Stimulated activated effector memory CD8-positive, alpha-beta T cell treated with anti-CD3 and anti-CD28 coated beads, Interleukin-12 subunit alpha, Interleukin-12 subunit beta, amount 100 ng/mL, for 72 hours (primary cell): Measurements from ENCODE around the gene LRRD1.
"Not testable (repeated sequence)": the region's sequence is repeated elsewhere in the genome, so short reads cannot be mapped to it uniquely, and the experiment has no call there.

Source experiments
- ATAC-seq: fragments of 150-1000 bp; cut with Tn5 transposase; 2 replicates; pipeline ENCODE4 v1.10.0; 2021
- DNase-seq, 2 donors: peaks; one replicate each; pipeline ENCODE4 v3.0.0; 2021 to 2022; ENCODE audit warnings: low spot score in 2 of 2
- H3K27ac Mint-ChIP-seq: one replicate; pipeline ENCODE4 v1.8.0; 2022; ENCODE audit warnings: mild to moderate bottlenecking, mixed read lengths
- H3K36me3 Mint-ChIP-seq: one replicate; pipeline ENCODE4 v1.8.0; 2022; ENCODE audit warnings: mild to moderate bottlenecking, mixed read lengths
- H3K4me1 Mint-ChIP-seq: one replicate; pipeline ENCODE4 v1.8.0; 2022; ENCODE audit warnings: mixed read lengths
- H3K4me3 Mint-ChIP-seq: one replicate; pipeline ENCODE4 v1.8.0; 2022; ENCODE audit warnings: mild to moderate bottlenecking, mixed read lengths
- H3K9me3 Mint-ChIP-seq: one replicate; pipeline ENCODE4 v1.8.0; 2022; ENCODE audit warnings: mixed read lengths

LRRD1 gene

DNA sequence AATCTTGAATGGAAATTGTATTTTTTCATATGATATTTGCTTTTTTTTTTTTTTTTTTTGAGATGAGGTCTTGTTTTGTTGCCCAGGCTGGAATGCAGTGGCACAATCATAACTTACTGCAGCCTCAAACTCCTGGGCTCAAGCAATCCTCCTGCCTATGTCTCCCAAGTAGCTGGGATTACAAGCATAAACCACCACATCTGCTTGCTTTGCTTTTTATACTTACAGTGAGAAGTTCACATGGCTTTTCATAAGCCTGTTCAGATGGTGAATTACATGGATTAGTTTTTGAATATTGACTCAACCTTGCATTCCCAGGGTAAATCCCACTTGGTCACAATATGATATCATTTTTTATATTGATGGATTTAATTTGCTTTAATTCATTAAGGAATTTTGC is 22.0 kb downstream of the LRRD1 start:
- Mint-ChIP-seq H3K4me1 (no peaks in the 10 kb centered on the region), H3K27ac (no peak overlapping the region), H3K36me3 (no peaks in the 10 kb centered on the region), H3K9me3 (no peaks in the 10 kb centered on the region), H3K4me3 (no peak overlapping the region)
- no peak for DNase-seq
- ATAC-seq, result no peak

GRCh38 chr7:92155108-92155739 is 23.7 kb downstream of the LRRD1 start:
- H3K4me1 Mint-ChIP-seq, result no peaks in the 10 kb centered on the region
- ATAC-seq, result no peak
- H3K36me3 Mint-ChIP-seq, result no peaks in the 10 kb centered on the region
- H3K27ac Mint-ChIP-seq, result no peak overlapping the region
- H3K9me3 Mint-ChIP-seq, result no peaks in the 10 kb centered on the region
- no peak for DNase-seq
- H3K4me3 Mint-ChIP-seq, result no peak overlapping the region

GRCh38 chr7:92150450-92151017 is 28.4 kb downstream of the LRRD1 start:
- H3K9me3 Mint-ChIP-seq, result no peaks in the 10 kb centered on the region
- H3K4me1 Mint-ChIP-seq, result no peaks in the 10 kb centered on the region
- H3K4me3 Mint-ChIP-seq, result no peak overlapping the region
- H3K36me3 Mint-ChIP-seq, result no peaks in the 10 kb centered on the region
- DNase-seq, result no peak
- no peak for ATAC-seq
- no peak overlapping the region for H3K27ac Mint-ChIP-seq

- Mint-ChIP-seq H3K36me3 (no peaks in the 10 kb centered on the region), H3K4me3 (no peak overlapping the region), H3K4me1 (no peaks in the 10 kb centered on the region), H3K9me3 (no peaks in the 10 kb centered on the region), H3K27ac (no peak overlapping the region)
- DNase-seq (no peak), ATAC-seq (no peak)
These were observed 29.2 kb downstream of the LRRD1 start for GRCh38 chr7:92149736-92150239.

GRCh38 chr7:92143192-92143880 is 35.6 kb downstream of the LRRD1 start:
- H3K4me3 Mint-ChIP-seq, H3K27ac Mint-ChIP-seq, ATAC-seq, H3K4me1 Mint-ChIP-seq, H3K9me3 Mint-ChIP-seq, H3K36me3 Mint-ChIP-seq, DNase-seq: not testable (repeated sequence)

DNA sequence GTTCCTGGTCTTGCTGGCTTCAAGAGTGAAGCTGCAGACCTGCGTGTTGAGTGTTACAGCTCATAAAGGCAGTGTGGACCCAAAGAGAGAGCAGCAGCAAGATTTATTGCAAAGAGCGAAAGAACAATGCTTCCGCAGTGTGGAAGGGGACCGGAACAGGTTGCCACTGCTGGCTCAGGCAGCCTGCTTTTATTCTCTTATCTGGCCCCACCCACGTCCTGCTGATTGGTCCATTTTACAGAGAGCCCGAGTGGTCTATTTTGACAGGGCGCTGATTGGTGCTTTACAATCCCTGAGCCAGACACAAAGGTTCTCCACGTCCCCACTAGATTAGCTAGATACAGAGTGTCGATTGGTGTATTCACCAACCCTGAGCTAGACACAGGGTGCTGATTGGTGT is 36.2 kb downstream of the LRRD1 start:
- H3K4me1 Mint-ChIP-seq, H3K27ac Mint-ChIP-seq, H3K9me3 Mint-ChIP-seq, DNase-seq, H3K36me3 Mint-ChIP-seq, H3K4me3 Mint-ChIP-seq, ATAC-seq: not testable (repeated sequence)

- no peak for DNase-seq
- ATAC-seq, result no peak
- no peak overlapping the region for H3K27ac Mint-ChIP-seq
- H3K4me1 Mint-ChIP-seq, result peaks cover under 1% of the 10 kb centered on the region
- no peaks in the 10 kb centered on the region for H3K36me3 Mint-ChIP-seq
- no peak overlapping the region for H3K4me3 Mint-ChIP-seq
- H3K9me3 Mint-ChIP-seq, result no peaks in the 10 kb centered on the region
These were observed 37.8 kb downstream of the LRRD1 start for GRCh38 chr7:92141161-92141560.

DNA sequence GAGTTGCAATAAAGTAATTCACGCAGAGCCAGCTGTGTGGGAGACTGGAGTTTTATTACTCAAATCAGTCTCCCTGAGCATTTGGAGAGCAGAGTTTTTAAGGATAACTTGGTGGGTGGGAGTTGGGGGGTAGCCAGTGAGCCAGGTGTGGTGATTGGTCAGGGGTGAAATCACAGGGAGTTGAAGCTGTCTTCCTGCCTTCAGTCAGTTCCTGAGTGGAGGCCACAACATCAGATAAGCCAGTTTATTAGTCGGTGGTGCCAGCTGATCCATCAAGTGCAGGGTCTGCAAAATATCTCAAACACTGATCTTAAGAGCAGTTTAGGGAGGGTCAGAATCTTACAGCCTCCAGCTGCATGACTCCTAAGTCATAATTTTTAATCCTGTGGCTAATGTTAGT is 41.4 kb downstream of the LRRD1 start:
- H3K4me3 Mint-ChIP-seq, result no peak overlapping the region

DNA sequence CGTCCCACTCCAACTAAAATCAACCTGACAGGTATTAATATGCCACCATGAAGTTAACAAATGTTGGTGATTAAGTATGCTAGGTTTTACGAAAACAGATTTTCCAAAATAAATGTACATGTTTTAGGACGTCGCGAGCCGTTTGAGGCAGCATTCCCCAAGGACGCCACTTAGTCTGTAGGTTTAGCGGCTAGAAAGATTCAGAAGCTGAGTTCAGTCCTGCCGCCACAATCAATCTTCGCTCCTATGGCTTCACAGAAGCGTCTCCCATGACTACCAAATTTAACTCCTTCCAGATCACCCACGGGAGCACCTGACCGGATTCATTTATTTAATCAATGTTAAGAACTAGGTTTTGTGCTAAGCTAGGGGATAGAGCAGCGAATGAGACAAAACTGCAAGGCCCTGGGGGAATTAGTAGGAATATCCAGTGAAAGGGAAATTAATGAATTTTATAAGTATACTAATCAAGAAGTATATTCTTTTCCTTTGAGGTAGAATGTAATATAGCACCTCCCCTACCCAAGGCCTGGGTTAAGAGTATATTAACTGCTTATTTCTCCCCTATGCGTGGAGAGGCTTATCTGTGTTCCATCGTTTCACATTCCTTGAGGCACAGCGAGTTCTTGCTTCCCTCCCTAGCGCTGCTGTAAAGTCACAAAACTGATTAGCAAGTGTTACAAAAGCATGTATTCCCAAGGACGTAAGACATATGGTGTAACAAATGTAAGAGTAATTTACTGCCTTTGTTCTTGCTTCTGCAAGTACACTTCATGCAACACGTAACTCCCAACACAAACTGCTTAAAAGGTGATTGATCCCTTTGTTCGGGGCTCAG is 43.7 kb downstream of the LRRD1 start:
- H3K4me3 Mint-ChIP-seq, result peak overlapping the region; percentile 98
- DNase-seq (no peak), ATAC-seq (no peak)
- H3K4me1 Mint-ChIP-seq, result peaks cover 25% of the 10 kb centered on the region
- H3K9me3 Mint-ChIP-seq, result no peaks in the 10 kb centered on the region
- peak overlapping the region; percentile 98 for H3K27ac Mint-ChIP-seq
- H3K36me3 Mint-ChIP-seq, result peaks cover 36% of the 10 kb centered on the region

More for the DNA sequence above, 41.4 kb downstream of the LRRD1 start:
- ATAC-seq (no peak), DNase-seq (no peak)
- no peak overlapping the region for H3K27ac Mint-ChIP-seq
- peaks cover 14% of the 10 kb centered on the region for H3K4me1 Mint-ChIP-seq
- H3K9me3 Mint-ChIP-seq, result no peaks in the 10 kb centered on the region
- peaks cover 20% of the 10 kb centered on the region for H3K36me3 Mint-ChIP-seq

DNA sequence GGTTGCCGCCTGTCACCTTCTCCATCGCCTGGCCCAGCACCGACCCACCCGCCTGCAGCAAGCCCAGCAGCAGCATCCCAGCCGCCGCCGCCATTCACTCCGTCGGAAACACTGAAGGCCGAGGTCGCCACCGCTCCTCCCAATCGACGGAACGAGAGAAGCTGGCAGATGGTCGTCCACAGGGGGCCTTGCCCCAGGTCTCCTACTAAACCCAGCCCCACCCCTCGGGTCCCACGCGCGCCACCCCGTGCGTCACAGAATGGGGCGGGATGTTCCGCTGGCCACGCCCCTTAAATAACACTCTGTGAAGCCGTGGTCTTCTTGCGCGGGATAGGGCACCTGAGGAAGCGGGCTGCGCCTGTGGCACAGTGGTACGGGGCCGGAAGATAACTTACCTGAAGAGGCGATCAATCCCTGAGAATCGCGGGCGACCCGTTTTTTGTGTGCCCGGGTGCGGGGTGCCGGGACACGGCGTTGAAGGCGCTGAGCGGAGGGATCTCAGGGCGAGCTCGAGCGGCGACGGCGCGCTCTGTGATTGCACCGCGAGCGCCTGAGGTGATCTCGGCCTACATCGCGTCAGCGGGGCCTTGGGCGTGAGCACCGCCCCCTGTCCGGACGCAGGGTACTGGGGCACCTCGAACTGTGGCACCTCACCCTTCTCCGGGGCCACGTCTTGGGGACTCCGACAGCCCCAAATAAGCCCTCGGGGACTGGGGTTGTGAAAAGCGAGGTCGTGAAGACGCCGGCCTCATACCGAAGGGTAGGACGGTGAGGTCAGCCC is 44.5 kb downstream of the LRRD1 start, which contains the start of gene CYP51A1:
Gene CYP51A1, minus strand, starts transcription at position 207 of the 781 bp plus-strand sequence. Its CDS starts 113 bp downstream, at position 94.
- no peaks in the 10 kb centered on the region for H3K9me3 Mint-ChIP-seq
- peaks cover 44% of the 10 kb centered on the region for H3K36me3 Mint-ChIP-seq
- peaks cover 30% of the 10 kb centered on the region for H3K4me1 Mint-ChIP-seq
- ATAC-seq, result peak; percentile 94
- DNase-seq, result peak; percentile 94 to 98
- peak within 1 kb of the TSS; percentile 98 for H3K27ac Mint-ChIP-seq
- peak within 1 kb of the TSS; percentile 98 for H3K4me3 Mint-ChIP-seq

DNA sequence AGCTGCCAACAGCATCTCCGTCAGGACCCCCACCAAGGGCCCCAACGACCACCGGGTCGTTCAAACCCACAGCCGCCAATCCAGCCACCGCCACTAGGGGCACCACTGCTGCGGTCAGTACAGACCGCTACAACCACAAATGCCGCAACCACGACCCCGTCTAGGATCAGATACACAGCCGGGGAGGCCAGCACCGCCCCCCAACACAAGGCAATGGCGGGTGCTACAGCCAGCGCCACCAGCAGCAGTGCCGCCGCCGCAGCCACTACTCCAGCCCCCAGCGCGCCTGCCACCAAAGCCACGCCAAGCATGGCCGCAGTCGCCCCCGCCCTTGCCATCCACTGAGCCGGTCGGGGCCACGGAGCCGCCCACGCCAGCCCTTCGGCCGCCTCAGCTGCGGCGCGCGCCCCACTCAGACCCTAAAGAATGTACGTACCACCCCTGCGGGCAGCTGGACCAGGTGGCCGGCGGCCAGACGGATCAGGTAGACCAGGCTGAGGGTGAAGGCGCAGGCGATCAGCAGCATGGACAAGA is 45.1 kb downstream of the LRRD1 start:
- DNase-seq (peak; percentile 59 to 85), ATAC-seq (peak; percentile 56)
- Mint-ChIP-seq H3K4me3 (peak overlapping the region; percentile 98), H3K27ac (peak overlapping the region; percentile 98), H3K4me1 (peaks cover 31% of the 10 kb centered on the region), H3K9me3 (no peaks in the 10 kb centered on the region), H3K36me3 (peaks cover 51% of the 10 kb centered on the region)

- H3K27ac Mint-ChIP-seq, result peak overlapping the region; percentile 98
- no peak for DNase-seq
- peak; percentile 39 for ATAC-seq
These were observed 45.7 kb downstream of the LRRD1 start for GRCh38 chr7:92133133-92133736.

DNA sequence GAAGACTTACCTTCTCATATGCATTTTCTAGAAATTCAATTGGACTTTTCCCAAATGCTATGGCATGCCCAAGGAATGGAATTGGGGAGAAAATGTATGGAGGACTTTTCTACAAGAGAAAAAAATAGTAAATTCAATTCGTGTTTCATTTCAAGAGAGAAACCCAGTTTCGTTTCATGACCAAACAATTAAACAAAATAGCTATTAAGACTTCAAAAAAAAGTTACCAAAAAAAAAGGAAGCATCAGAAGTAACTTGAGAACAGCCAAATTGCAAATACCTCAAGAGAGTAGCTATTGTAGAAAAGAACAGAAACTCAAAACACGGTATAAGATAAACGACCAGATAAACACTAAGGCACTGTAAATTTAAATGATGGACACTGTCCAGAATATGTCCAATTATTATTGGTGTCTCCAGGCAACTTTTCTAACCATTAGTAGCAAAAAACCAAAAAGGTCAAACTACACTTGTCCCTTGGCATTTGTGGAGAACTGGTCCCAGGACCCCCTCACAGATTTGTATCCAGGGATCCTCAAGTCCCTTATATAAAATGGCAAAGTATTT is 47.1 kb downstream of the LRRD1 start:
- no peak for ATAC-seq
- Mint-ChIP-seq H3K27ac (no peak overlapping the region), H3K36me3 (peaks cover 70% of the 10 kb centered on the region), H3K4me3 (no peak overlapping the region), H3K9me3 (no peaks in the 10 kb centered on the region), H3K4me1 (peaks cover 31% of the 10 kb centered on the region)
- DNase-seq, result no peak

More at GRCh38 chr7:92133133-92133736, 45.7 kb downstream of the LRRD1 start:
- Mint-ChIP-seq H3K4me3 (peak overlapping the region; percentile 98), H3K36me3 (peaks cover 57% of the 10 kb centered on the region), H3K9me3 (no peaks in the 10 kb centered on the region), H3K4me1 (peaks cover 31% of the 10 kb centered on the region)

- no peaks in the 10 kb centered on the region for H3K9me3 Mint-ChIP-seq
- no peak overlapping the region for H3K27ac Mint-ChIP-seq
- no peak overlapping the region for H3K4me3 Mint-ChIP-seq
- peaks cover 78% of the 10 kb centered on the region for H3K36me3 Mint-ChIP-seq
- peaks cover 30% of the 10 kb centered on the region for H3K4me1 Mint-ChIP-seq
- no peak for ATAC-seq
- no peak for DNase-seq
These were observed 47.8 kb downstream of the LRRD1 start for GRCh38 chr7:92131093-92131492.
